GM19324 (cell line): ENCODE data around the gene CXCL14.

ENCODE experiments used
- ATAC-seq: cut with Tn5 transposase; IDR thresholded peaks from one replicate; pipeline ENCODE4 v1.9.1; 2021; ENCODE audit warnings: mild to moderate bottlenecking, moderate library complexity; ENCODE audit not compliant: unreplicated experiment, low FRiP score

CXCL14 gene

DNA sequence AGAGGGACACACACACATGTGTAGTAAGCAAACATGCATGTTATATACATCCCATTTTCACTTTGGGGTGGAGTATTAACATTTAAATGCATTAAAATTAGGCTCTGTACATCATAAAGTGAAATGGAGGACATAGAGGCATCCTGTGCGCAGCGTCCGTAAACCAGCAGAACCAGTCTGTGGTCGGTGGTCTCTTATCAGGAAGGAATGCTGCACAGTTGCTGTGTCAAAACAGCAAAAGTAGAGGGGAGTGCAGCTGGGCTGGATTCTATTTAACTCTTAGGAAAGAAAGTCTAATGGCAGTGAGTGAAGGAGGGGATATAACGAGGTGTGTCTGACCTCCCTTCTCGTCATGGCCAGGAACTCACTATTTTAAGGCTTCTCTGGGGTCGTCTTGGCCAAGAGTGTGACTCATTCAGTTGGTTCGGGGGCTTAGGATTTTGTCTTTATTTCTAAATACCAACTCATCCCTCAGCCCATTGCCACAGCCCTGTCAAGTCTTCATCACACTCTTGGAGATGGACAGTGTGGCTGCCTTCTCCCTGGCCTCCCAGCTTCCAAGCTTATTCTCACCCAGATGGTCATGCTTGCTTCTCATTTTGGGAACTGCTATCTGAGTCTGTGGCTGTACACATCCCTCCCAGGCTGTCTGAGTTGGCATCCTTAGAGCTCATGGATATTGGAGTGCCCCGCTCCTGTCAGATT lies 20.1 kb upstream of the CXCL14 start:
- ATAC-seq: no peak

DNA sequence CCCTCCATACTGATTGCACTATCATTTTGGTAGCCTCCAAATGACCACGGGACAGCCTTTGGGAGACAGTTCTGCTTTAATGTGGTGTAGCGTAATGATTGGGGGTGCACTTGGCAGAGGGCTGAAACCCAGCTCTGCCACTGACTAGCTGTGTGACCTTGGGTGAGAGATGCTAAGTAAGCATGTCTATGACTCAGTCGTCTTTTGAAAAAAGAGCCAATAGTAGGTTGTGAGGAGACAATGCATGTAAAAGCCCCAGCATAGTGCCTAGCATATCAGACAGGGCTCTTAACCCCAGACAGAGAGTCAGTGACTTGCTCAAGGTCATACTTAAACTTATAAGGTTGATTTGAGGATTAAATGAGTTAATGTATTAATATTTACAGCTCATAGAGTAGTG lies 18.0 kb upstream of the CXCL14 start:
- ATAC-seq: no peak

GRCh38 chr5:135596157-135596763 lies 17.5 kb upstream of the CXCL14 start:
- no peak for ATAC-seq

- no peak for ATAC-seq
Observed at GRCh38 chr5:135594416-135594960, 15.7 kb upstream of the CXCL14 start.

DNA sequence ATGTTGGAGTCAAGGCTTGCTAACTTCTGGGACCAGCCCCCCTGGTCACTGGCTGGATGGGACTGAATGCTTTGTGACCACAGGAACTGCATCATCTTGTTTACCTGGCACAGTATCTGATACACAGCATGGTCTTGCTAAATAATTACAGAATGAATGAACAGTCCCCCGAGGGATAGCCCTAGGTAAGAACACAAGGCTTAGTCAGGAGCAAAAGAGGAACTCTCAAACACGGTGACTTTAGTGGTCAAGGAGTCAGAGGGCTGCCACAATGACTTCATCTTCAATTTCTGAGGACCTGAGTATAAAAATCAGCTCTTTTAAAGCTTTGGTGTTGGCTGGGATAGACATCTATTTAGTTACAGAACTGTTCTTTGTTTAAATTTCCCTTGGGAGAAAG lies 15.1 kb upstream of the CXCL14 start:
- no peak for ATAC-seq

- ATAC-seq: no peak
Observed at GRCh38 chr5:135593141-135593540, 14.3 kb upstream of the CXCL14 start.

DNA sequence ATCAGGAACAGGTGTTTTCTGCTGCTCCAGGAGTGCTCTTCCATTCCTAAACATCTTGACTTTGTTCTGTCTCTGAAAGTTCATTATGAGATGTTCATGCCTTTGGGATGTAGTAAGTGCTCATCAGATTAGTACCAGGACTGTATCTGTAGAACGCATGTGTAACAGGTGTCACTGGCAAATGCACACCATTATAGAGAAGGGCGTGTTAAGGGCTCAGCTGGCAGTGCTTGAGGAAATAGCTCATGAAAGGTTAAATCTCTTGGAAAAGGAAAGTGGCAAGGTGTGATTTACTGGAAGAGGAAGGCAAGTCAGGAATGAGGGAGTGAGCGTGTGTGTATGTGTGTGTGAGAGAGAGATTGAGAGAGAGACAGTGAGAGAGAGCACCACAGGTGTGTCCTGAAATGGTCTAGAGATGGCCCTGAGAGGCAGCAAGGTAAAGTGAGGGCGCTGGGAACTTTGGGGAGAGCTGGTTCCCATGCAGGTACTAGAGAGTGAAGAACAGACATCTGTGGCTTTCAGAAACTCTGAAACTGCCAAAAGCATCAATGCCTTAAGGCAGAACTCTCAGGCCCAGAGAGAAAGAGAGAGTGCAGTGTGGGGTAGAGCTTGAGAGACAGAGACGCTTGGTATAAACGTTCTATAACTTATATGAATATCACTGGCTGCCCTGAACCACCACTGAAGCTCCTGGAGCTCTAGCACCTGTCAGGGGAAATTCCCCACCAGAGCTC lies 13.7 kb upstream of the CXCL14 start:
- ATAC-seq: no peak

DNA sequence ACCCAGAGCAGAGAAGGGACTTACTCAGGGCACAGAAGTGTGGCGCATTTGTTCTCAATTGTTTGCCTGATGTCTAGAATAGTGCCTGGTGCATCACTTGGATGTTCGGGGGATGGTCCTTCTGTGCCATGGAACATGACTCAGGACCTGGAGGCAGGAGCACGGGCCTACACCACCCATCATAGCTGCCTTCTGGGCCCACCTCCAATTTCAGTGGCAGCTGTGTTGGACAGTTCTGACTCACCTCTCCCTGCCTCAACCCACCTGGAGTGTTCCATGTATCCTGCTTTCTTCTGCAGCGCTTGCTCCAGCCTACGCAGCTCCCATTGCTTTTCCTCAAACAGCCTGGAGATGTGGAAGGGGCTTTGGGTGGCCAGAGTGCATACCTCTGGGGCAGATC lies 12.5 kb upstream of the CXCL14 start:
- no peak for ATAC-seq

GRCh38 chr5:135589152-135589551 lies 10.4 kb upstream of the CXCL14 start:
- ATAC-seq: no peak

DNA sequence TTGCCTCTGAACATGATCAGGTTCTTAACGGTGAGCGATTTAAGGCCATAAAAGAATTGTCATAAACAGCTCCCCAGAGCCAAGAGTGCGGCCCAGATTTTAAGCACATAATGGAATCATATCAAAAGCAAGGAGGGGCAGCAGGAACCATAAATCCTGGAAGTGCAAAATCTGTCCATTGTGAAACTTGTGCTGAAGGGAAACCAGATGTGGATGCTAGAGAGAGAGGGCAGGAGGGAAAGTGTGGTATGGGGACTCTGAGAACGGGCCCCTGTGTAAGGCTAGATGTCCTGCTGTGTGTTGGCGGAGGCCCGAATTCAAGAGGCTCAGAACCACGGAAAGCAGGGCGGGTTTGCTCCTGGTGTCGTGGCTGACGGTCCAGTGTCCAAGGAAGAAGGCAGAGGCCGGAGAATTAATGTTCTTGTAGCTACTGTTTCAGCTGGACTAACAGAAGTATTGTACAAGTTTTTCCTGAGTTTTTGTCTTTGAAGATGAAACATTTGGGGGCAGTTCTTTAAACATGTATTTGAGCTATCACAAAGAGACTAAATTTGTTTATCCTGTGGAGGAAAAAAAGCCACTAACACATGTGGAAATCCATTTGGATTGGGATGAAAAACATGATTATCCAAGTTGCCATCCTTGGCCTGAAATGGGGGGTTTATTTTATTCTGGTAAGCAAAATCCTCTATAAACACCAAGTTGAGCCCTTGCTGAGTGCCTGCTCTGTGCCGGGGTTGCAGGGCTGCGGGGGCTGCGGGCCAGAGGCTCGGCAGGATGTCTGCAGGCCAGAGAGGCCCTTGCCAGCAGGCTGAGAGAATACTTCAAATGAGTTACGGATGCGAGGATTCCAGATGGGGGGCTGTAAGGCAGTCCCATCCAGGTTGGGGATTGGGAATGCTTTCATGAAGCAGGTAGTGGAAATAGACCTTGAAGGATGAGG lies 9.2 kb upstream of the CXCL14 start:
- no peak for ATAC-seq

GRCh38 chr5:135584918-135585317 lies 6.1 kb upstream of the CXCL14 start:
- no peak for ATAC-seq

GRCh38 chr5:135584276-135584675 lies 5.5 kb upstream of the CXCL14 start:
- ATAC-seq: no peak

DNA sequence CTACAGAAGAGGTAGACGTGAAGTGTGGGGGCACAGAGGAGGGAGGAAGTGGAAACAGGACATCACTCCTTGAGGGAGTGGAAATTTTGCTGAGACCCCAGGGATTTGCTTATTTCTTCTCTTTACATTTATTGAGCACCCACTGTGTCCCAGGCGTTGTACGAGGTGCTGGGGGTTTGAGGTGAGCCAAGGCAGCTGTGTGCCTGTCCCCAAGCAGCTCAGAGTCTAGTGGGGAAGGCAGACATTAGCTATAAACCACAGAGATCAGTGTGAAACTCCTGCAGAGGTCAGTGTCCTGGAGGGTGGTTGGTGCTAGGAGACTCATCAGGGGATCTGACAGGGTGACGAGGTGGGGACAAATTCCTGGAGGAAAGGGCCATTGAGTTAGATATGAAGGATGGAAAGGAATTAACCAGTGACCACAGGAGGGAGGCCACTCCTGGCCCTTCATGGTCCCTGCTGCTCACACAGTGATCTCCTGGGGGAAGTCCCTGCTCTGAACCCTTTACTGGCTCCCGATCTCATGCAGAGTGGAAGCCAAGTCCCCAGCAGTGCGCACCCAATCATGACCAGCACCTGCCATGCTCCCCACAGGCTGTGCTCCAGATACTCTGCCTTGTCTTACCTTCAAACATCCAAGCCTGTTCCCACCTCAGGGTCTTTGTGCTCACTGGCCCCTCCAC lies 3.4 kb upstream of the CXCL14 start:
- no peak for ATAC-seq

DNA sequence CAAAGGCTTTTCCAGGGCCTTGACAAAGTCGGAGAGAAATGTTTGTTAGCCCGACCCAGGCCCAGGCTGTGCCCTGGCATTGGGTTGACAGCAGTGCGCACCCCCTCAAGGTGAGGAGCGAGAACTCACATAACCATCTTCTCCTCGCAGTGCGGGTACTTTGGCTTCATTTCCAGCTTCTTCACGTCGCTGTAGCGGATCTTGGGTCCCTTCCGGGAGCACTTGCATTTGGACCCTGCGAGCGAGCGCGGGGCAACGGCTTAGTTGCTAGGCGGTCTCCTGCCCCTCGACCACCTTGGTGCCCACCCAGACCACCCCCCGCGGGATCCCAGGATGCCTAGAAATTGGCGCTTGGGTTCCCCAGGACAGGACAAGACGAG lies 496 bp downstream of the CXCL14 start:
- no peak for ATAC-seq

- no peak for ATAC-seq
Observed at GRCh38 chr5:135577421-135577820, 1.4 kb downstream of the CXCL14 start.

GRCh38 chr5:135576075-135576599 lies 2.7 kb downstream of the CXCL14 start:
- ATAC-seq: no peak

DNA sequence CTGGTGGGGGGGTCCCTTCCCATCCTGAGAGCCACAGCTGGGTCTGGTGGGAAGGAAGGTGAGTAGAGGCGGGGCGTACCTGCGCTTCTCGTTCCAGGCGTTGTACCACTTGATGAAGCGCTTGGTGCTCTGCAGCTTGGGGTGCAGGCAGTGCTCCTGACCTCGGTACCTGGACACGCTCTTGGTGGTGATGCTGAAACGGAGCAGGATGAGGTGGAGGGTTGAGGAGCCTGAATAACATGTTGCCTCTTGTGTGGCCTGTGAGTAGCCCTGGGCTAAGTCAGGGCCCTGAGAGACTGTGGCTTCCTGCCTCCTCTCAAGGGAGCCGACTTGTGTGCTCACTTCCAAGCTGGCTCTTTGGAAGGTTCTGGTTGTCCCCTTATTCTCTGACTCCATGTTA lies 4.3 kb downstream of the CXCL14 start:
- ATAC-seq: no peak

GRCh38 chr5:135571902-135572301 lies 6.9 kb downstream of the CXCL14 start:
- ATAC-seq: no peak

DNA sequence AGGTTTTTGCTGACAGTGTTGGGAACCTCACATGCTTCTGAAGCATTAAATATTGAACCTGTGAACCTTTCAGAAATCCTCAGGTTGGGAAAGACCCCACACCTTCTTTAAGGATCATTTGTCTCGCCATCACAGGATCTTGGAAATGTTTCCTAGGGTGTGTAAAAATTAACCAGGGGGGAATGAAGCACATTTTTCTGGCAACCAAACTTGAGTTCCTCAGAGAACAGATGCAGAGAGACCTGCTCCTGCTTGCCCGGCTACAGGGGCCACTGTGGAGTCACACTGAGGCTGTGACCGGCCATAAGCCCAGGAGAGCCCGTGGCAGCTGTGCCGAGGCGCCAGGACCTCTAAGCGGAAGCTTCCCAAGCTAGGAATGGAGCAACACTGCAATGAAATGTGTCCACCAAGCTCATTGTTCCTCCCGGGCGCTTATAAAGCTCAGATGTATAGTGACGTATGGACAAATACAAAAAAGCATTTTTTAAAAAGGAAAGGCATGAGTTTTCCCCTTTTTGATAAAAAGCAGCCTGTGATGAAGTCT lies 7.7 kb downstream of the CXCL14 start:
- ATAC-seq: no peak

DNA sequence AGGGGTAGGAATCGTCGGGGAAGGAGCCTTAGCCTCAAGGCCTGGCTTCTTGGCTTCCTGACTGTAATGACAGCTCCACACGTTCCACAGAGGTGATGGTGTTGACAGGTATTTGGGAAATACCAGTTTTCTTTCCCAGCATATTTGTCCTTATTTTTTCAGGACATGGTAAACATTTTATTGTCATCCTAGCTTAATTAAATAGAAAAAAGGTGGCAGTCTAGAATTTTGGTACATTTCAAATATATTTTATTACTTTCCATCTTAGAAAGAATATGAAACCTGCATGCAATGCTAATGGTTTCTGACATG lies 8.4 kb downstream of the CXCL14 start:
- ATAC-seq: no peak
